Left forelimb (tissue), 1 donor: ENCODE results near the gene RYR2.

Experiments
- DNase-seq: peaks from one replicate; pipeline ENCODE4 v3.0.0-alpha.2; 2018; ENCODE audit warnings: low spot score

RYR2 gene

GRCh38 chr1:237444120-237444790, 402.3 kb downstream of the RYR2 start:
- no peak for DNase-seq

GRCh38 chr1:237448042-237448441, 406.1 kb downstream of the RYR2 start:
- no peak for DNase-seq

- no peak for DNase-seq
These were observed 415.6 kb downstream of the RYR2 start for GRCh38 chr1:237457573-237457972.

- no peak for DNase-seq
These were observed 425.3 kb downstream of the RYR2 start for GRCh38 chr1:237467320-237467719.

GRCh38 chr1:237470712-237471338, 428.8 kb downstream of the RYR2 start:
- DNase-seq = no peak

- DNase-seq = no peak
These were observed 429.4 kb downstream of the RYR2 start for GRCh38 chr1:237471377-237471776.

GRCh38 chr1:237471956-237472355, 430.0 kb downstream of the RYR2 start:
- DNase-seq = no peak

GRCh38 chr1:237473854-237474253, 431.9 kb downstream of the RYR2 start:
- DNase-seq = no peak

- no peak for DNase-seq
These were observed 436.1 kb downstream of the RYR2 start for GRCh38 chr1:237478082-237478481.

GRCh38 chr1:237478842-237479241, 436.9 kb downstream of the RYR2 start:
- DNase-seq = no peak

GRCh38 chr1:237482777-237483176, 440.8 kb downstream of the RYR2 start:
- DNase-seq = no peak

GRCh38 chr1:237492359-237492758, 450.4 kb downstream of the RYR2 start:
- no peak for DNase-seq

- no peak for DNase-seq
These were observed 458.6 kb downstream of the RYR2 start for GRCh38 chr1:237500566-237500965.

- no peak for DNase-seq
These were observed 461.3 kb downstream of the RYR2 start for GRCh38 chr1:237503292-237503691.

GRCh38 chr1:237507005-237507404, 465.0 kb downstream of the RYR2 start:
- no peak for DNase-seq

- DNase-seq = no peak
These were observed 467.8 kb downstream of the RYR2 start for GRCh38 chr1:237509748-237510147.

GRCh38 chr1:237525102-237525501, 483.1 kb downstream of the RYR2 start:
- no peak for DNase-seq

- DNase-seq = no peak
These were observed 485.8 kb downstream of the RYR2 start for GRCh38 chr1:237527761-237528160.

- DNase-seq = no peak
These were observed 486.6 kb downstream of the RYR2 start for GRCh38 chr1:237528545-237528944.

GRCh38 chr1:237539055-237539454, 497.1 kb downstream of the RYR2 start:
- no peak for DNase-seq

GRCh38 chr1:237542525-237543418, 500.8 kb downstream of the RYR2 start:
- no peak for DNase-seq

GRCh38 chr1:237553078-237553477, 511.1 kb downstream of the RYR2 start:
- DNase-seq = no peak

GRCh38 chr1:237556911-237557310, 514.9 kb downstream of the RYR2 start:
- no peak for DNase-seq
